Measurements from ENCODE around the gene TSPOAP1.

- TF ChIP-seq POLR2A (IDR thresholded peaks at IDR 0.05) = no peak
- no peak for TF ChIP-seq CTCF (IDR thresholded peaks at IDR 0.05)
Measured at GRCh38 chr17:58375811-58376210, 47.2 kb upstream of the TSPOAP1 start.
